HG03378 (cell line): ENCODE results near the gene CACNG6.

Experiments used
- ATAC-seq: cut with Tn5 transposase; IDR thresholded peaks from one replicate; pipeline ENCODE4 v1.9.1; 2021; ENCODE audit warnings: mild to moderate bottlenecking, moderate library complexity; ENCODE audit not compliant: unreplicated experiment

CACNG6 gene

GRCh38 chr19:53966931-53967330 is 24.5 kb upstream of the CACNG6 start:
- ATAC-seq, result no peak

- no peak for ATAC-seq
Observed at GRCh38 chr19:53969366-53969765, 22.1 kb upstream of the CACNG6 start.

GRCh38 chr19:53971673-53972072 is 19.8 kb upstream of the CACNG6 start:
- no peak for ATAC-seq

DNA sequence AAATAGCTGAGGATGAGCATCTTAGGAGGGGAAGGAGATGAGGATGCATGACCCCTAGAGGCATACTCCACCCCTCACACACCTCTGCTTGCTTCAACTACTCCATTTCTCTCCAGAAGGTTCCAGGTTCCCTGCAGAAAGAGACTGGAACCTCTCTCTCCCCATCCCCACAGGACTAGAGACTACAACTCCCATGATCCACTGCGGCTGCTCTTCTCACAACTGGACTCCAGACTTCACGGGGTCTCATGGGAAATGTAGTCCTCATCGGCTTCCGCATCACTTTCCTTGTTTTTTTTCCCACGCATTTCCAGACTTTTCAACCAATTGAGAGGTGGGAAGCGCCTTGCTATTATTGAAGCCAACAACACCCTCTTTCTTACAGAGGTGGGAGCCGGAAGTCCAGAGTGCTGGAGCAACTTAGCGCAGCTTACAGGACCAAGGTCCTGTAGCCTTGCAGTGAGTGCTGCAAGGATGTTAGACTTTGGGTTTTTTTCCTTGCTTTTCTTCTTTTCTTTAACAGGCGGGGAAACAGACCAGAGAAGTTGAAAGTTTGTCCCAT is 13.9 kb upstream of the CACNG6 start:
- ATAC-seq, result no peak

GRCh38 chr19:53977991-53978731 is 13.3 kb upstream of the CACNG6 start:
- ATAC-seq, result no peak

GRCh38 chr19:53978975-53979801 is 12.2 kb upstream of the CACNG6 start:
- ATAC-seq, result no peak

DNA sequence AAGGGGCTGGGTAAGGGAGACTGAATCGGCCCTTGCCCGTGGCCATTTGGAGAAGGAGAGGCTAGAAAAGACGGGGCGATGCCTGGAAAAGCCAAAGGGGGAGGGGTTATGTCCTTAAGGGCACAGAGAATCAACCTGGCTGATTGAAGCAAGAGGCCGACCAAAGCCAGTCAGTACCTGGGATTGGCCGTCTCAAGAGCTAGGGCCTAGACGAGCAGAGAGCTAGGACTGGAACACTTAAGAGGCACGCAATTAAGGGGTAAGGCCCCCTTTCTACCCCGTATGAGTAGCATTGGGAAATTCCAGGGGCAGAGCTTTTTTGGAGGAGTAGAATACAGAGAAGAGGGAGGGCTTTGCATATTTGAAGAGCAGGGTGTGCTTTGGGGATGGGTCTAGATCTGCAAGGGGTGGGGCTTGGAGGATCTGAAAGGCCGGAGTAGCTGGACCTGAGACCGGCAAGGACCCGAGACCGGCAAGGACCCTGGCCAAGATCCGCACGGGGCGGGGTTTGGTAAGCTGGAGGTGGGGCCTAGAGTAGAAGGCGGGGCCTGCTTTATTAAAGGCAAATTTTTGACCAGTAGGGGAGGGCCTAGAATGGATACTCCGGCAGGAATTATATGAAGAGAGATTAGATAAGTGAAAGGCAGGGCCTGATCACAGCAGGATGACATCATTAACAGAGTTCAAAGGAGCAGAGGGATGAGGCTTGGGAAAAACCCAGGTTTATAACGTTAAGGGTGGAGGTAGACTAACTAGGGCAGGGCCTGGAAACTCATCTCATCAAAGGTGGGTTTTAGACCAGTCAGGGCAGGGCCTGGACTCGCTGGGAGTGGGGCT is 10.7 kb upstream of the CACNG6 start:
- no peak for ATAC-seq

- ATAC-seq, result no peak
Observed at GRCh38 chr19:53981376-53981951, 10.0 kb upstream of the CACNG6 start.

DNA sequence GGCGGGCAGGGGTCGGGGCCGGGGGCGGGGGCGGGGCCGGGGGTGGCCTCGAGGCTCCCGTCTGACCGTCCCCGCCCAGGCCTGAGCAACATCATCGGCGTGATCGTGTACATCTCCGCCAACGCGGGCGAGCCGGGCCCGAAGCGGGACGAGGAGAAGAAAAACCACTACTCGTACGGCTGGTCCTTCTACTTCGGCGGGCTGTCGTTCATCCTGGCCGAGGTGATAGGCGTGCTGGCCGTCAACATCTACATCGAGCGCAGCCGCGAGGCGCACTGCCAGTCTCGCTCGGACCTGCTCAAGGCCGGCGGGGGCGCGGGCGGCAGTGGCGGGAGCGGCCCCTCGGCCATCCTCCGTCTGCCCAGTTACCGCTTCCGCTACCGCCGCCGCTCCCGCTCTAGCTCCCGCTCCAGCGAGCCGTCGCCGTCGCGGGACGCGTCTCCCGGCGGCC is 9.4 kb upstream of the CACNG6 start:
- ATAC-seq, result no peak

GRCh38 chr19:53982611-53983010 is 8.8 kb upstream of the CACNG6 start:
- no peak for ATAC-seq

DNA sequence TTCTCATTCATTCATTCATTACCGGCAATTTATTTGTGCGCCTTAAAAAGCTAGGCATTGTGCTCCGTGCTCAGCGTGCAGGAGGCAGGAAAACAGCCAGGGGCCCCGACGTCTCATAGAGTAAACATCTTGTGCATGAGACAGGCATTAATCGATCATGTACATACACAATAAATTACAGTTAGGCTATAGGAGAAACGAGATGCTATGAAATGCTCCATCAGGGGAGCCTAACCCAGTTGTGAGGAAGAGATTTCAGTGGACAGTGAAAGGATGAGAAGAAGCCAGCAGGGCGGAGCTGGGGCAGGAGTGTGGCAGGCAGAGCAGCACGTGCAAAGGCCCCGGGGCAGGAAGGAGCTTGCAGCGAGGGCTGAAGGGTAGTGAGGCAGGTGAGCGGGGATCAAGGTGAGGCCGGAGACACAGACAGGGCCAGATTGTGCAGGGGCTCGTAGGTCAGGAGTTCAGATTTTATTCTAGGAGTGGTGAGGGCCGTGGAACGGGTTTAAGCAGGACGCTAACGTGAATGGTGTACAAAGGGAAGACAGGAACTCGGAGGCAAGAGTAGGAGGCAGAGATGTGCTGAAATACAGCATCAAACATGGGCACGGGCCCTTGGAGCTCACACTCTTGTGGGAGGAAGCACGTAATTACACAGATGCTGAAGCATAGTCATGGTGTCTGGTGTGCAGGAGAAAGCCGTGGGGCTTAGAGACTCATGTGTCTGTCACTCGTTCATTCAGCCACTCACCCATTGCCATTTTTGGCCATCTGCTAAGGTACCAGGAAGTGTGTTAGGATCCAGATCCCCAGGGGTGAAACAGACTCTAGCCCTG is 7.8 kb upstream of the CACNG6 start:
- ATAC-seq, result no peak

GRCh38 chr19:53985863-53986262 is 5.6 kb upstream of the CACNG6 start:
- ATAC-seq, result no peak

- ATAC-seq, result no peak
Observed at GRCh38 chr19:53988981-53989380, 2.5 kb upstream of the CACNG6 start.

DNA sequence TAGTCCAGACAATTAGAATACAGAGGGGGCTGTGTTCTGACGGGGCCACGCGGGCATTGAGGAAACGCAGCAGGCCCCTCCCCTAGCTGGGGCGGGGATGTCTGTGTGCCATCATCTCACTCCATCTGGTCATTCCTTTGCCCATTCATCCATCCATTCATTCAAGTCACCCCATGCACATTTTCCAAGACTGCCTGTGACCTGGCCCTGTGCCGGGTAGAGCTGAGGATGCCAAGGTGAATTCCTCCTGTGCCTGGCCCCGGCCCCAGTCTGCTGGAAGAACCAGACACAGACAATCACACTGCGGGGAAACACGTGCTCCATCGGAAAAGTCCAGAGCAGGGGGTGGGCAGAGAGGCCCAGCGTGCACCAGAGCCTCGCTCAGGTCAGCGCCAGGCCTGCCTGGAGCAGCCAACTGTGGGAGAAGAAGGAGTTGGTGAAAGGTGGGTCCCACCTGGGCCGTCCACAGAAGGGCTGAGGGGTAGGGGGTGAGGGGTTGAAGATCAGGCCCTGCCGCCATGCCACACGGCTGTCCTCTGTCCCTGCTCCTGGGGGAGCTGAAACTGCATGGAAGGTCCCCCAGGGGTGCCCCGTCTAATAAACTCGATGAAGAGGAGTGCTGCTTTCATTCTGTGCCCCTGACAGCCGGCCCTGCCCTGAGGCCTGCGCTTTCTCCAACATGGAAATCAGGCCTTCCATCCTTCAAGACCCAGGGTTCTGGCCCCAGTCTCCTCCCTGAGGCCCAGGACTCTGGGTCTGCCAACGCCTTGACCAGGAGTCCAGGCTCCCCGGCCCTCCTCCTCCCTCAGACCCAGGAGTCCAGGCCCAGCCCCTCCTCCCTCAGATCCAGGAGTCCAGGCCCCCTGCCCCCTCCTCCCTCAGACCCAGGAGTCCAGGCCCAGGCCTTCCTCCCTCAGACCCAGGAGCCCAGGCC is 1.6 kb upstream of the CACNG6 start:
- no peak for ATAC-seq

DNA sequence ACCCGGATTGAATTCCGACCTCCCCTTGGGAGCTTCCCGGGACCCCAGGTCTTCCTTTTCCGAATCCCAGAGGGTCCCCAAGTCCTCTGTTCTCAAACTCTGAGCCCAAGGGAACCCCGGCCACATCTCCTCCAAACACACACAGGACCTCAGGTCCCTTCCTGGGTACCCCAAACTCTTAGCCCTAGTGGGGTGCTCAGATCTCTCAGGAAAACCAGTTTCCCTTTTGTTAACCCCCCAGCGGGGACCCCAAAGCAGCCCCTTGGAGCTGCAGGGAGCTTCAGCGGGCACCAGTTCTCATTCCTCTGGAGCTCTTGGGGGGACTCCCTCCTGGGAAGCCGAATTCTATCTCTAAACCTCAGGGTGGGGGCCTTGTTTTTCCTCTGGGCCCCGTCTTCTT is 774 bp downstream of the CACNG6 start:
- no peak for ATAC-seq

GRCh38 chr19:53992815-53993214 is 1.4 kb downstream of the CACNG6 start:
- ATAC-seq, result no peak

GRCh38 chr19:53993448-53993847 is 2.0 kb downstream of the CACNG6 start:
- no peak for ATAC-seq

DNA sequence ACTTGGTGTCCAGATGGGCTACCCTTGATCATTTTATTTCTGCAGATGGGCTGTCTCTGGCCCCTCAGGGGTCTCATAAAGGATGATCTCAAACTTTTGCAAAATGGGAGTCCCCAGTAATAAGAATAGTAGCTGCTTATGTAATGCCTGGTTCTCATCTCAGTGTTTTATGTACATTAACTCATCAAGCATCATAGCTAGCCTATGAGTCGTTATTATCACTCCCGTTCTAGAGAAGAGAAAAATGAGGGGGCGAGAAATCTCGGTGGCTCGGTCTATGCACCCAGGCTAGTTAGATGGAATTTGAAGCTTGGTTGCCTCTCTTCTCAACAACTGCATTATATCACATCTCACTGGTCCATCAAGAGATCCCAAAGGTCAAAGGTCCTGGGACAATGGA is 3.4 kb downstream of the CACNG6 start:
- ATAC-seq, result no peak

DNA sequence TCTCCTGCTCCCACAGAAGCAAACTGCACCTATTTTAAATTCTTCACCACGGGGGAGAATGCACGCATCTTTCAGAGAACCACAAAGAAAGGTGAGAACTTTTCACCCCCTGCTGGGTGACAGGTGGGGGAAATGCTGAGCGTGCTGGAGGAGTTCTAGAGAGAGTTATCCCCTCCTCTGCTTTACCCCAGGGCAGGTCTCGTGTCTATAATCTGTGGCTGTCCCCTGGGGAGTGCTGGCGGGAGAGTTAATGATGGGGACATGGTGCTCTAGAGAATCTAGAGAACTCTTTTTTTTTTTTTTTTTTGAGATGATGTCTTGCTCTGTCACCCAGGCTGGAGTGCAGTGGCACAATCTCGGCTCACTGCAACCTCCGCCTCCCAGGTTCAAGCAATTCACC is 6.8 kb downstream of the CACNG6 start:
- ATAC-seq, result no peak
